HG02571 (cell line): ENCODE data around the gene HSPA1B.
A peak's percentile ranks its signal among the peaks of the same experiment; 100 is the strongest.
"Not testable (repeated sequence)": the region's sequence is repeated elsewhere in the genome, so short reads cannot be mapped to it uniquely, and the experiment has no call there.

Source experiments
- ATAC-seq: cut with Tn5 transposase; IDR thresholded peaks from one replicate; pipeline ENCODE4 v1.9.1; 2021; ENCODE audit warnings: mild to moderate bottlenecking, moderate library complexity; ENCODE audit not compliant: unreplicated experiment

Gene HSPA1B

DNA sequence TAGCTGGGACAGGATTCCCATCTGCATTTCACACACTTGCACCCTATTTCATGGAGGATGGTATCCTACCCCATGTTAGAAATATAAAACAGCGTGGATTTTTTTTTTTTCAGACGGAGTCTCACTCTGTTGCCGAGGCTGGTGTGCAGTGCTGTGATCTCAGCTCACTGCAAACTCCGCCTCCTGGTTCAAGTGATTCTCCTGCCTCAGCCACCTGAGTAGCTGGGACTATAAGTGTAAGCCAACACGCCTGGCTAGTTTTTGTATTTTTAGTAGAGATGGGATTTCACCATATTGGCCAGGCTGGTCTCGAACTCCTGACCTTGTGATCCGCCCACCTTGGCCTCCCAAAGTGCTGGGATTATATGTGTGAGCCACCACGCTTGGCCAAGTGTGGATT, 30.2 kb downstream of the HSPA1B start:
- not testable (repeated sequence) for ATAC-seq

DNA sequence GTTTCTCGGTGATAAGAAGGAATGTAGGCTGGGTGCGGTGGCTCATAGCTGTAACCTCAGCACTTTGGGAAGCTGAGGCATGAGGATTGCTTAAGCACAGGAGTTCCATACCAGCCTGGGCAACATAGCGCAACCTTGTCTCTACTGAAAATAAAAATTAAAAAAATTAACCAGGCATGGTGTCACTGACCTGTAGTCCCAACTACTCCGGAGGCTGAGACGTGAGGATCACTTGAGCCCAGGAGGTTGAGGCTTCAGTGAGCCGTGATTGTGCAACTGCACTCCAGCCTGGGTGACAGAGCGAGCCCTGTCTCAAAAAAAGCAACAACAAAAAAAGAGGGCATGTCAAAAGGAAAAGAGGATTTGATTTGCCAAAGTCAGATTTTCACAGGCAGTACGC, 31.2 kb downstream of the HSPA1B start:
- no peak for ATAC-seq

DNA sequence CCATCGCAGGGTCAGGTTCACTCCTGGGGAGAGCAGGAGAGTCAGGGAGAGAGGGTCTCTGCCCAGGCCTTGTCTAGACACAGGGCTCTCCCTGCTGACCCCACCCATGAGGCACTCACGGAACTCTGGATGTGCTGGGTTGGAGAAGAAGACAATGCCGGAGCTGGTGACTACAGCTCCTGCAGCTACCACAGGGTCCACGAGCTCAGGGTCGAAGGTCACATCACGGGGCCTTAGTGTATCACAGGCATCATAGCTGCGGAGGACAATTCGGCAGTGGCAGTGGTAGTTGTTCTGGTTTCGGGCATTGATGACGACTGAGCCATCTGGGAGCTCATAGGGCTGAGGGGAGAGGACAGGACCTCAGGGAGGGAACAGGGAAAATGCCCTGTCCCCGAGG, 32.4 kb downstream of the HSPA1B start:
- ATAC-seq = no peak

DNA sequence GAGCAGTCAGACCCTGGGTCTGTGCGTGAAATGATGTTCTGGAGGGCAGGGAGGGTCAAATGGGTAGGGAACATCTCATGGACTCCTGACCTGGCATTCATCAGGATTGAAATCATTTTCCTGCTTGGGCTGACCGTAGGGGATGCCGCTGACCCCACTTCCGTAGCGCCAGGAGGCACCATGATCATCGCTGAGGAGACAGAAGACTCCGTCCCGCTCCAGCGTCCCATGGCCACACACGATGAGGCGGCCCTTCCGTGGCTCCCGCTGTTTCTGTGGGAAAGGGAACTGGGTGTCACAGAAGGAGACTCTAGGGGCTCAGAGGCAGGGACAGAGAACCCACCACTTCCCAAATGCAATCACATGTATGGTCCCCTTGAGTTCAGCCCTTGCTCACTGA, 32.8 kb downstream of the HSPA1B start:
- no peak for ATAC-seq

DNA sequence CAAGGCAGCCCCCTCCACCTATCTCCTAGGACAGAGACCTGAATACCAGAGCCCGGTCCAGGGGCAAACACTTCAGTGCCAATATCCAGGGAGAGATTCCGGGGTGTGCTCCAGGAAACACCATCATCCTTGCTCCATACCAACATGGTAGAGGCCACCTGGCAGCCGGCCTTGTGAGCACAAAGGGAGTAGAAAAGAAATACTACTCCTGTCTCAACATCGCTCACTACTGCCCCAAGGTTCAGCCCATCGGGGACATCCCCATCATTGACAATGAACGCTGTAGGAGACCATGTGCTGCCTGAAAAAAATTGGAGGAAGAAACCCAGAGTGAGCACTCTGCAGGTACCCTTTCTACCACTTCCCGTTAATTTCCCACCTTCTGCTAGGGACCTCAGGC, 33.6 kb downstream of the HSPA1B start:
- no peak for ATAC-seq

DNA sequence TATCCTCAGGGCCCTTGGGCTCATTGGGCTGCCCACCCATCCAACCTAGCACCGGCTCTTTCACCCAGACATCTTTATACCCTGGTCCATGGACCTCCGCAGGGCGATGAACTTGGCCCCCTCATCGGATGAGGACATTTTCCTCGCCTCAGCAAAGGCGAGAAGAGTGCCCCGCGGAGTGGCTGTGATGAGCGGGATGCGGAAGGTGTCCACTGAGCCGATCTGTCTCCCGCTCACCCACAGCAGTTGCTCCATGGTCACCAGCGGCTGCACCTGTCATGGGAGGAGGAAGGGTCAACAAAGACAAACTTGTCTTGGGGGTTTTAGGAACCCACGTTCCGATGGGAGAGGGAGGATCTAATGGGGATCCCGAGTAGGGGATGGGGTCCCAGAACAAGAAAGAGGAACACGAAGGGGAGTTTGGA, 34.4 kb downstream of the HSPA1B start:
- ATAC-seq = no peak

DNA sequence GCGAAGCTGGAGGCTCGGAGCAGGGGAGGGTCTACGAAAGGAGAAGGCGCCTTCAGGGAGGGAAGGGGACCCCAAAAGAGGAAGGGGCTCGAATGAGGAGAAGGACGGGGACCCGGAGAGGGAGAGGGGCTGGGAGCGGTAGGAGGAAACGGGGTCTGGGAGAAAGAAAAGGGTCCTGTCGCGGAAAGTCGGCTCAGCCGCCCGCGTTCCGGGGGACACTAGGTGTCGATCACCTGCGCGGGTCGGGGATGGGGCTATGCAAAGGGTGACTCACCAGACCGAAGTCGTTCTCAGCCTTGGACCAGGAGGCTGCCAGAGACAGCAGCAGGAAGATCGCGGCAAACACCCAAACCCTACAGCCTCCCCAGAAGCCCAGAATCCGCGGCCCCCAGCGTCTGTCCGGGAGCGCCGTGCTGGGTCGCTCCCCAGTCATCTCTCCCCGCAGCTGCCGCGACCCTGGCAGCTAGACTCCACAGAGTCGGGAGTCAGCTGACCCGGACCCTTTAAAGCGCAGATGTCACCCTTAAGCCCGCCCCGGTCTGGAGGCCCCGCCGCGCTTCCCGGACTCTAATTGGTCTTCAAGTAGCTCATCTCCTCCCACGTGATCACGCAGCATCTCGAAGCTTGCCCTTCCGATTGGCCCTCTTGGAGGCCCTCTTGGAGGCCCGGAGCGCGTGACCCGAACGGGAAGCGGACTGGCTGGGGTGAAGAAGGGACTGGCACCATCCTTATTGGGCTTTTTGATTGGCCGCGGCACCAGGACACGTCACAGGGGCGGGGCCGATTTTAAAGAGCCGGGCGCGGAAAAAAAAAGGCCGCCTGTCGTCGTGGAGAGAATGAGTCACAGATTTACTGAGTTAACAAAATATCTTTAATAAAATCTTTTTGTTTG, 35.1 kb downstream of the HSPA1B start, which contains the start of gene NEU1:
Gene NEU1, minus strand, starts transcription at position 478 of the 892 bp plus-strand sequence. Its CDS starts 45 bp downstream, at position 433.
- ATAC-seq = peak; percentile 92

DNA sequence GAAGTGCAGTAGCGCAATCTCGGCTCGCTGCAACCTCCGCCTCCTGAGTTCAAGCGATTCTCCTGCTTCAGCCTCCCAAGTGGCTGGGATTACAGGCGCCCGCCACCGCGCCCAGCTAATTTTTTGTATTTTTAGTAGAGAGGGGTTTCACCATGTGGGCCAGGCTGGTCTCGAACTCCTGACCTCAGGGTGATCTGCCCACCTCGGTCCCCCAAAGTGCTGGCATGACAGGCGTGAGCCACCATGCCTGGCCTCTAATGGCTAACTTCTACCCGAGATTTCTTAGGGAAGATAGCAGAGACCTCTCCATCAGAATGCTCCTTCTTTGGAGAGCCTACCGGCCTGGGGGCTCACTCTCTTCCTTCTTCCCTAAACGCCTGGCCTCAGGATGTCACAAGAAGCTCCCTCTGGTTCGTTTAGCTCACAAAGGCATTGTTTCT, 36.6 kb downstream of the HSPA1B start:
- not testable (repeated sequence) for ATAC-seq

DNA sequence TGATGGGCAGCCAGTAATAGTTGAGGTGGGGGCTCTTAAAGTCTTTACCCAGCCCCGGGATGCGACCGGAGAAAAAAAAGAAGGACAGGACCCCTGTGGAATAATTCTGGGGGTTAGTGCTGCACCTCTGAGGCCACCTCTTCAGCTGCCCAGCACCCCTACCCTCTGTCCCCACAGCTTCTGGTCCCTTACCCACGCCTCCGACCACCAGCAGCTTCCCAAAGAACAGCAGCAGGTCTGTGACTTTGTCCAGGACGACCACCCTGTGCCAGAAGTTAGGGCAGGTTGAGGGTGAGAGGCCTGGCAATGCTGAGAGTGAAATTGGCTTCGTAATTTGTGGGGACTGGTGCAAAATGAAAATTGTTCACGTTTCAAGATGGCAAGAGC, 37.3 kb downstream of the HSPA1B start:
- ATAC-seq = no peak

DNA sequence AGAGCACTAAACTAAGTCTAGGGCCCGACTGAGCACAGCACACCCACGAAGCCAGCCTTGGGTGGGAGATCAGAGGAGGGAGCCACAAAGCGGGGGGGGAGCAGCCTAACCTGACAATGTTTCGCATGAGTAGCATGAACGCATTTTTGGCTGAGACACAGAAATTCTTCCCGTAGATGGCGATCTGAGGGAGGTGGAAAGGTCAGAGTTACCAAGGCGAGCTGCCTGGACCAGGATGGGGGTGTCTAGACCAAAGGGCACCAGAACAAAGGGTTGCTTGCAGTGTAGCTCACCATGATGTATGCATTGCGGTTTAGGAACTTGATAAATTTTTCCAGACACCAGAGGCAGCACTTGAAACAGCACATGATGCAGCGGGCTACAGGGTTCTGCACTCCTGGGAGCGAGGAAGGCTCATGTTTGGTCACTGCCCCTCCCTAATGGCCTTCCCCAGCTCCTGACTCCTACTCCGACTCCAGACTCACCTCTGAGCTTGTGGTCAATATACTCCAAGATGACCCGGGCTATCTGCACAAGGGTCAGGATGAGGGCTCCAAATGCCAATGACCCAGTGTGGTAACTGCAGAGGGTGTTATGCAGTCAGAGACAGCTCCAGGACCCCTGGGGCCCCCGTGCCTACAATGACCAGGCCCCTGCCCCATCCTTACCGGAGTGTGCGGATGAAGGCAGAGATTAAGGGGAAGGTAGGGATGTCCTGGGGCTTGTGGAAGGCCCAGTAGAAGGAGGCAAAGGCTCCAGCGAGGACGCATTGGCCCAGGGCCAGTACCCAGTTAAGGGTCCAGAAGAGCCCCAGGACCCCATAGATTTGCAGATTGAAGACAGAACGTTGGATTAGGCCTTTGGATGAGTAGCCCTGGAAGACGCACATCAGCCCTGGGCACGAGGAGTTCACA, 37.9 kb downstream of the HSPA1B start:
- ATAC-seq = no peak

DNA sequence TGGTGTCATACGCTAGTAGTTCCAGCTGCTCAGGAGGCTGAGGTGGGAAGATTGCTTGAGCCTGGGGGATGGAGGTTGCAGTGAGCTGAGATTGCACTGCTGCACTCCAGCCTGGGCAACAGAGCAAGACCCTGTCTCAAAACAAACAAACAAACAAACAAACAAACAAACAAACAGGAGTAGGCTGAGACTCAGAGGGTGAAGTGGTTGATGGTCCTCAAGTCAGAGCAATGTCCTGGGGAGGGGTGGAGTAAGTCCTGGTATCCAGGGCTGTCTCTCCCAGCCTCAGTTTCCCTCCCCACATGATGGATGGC, 41.1 kb downstream of the HSPA1B start:
- not testable (repeated sequence) for ATAC-seq

DNA sequence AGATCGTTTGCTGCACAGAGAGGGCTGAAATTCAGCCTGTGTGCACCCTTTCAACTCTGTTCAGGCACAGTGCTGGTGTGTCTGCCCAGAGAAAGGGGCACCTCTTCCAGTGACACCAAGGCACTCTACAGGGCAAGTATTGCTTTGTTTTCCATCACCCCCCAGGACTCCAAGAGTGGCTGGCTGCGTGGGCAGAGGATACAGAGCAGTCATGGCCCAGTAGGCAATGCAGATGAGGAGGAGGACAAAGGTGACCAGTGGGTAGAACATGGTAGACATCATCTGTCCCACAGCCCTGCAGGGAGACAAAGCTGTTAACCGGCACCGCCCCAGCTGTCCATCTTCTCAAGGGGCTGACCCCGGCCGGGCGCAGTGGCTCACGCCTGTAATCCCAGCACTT, 41.8 kb downstream of the HSPA1B start:
- no peak for ATAC-seq

DNA sequence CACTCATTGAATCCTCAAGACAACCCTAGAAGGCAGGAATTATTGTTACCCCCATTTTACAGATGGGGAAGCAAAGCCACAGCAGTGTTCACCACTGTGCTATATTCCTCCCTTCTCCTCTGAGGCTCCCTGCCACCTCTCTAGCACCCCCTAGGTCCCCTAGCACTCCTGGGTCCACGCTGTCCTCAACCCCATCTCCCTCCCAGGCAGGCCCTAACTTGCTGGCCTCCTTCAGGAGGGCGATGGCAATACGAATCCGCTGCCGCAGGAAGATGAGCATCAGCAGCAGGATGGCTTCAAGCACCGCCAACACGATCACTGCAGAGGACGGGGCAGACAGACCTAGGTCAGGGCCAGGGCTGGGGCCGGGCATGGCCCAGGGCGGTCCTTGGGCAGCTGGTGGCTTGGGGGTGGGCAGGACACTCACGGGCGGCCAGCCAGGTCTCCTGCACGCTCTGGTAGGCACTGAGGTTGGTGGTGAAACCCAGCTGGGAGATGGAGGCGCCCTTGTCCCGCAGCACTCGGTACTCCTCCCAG, 42.9 kb downstream of the HSPA1B start:
- ATAC-seq = no peak

DNA sequence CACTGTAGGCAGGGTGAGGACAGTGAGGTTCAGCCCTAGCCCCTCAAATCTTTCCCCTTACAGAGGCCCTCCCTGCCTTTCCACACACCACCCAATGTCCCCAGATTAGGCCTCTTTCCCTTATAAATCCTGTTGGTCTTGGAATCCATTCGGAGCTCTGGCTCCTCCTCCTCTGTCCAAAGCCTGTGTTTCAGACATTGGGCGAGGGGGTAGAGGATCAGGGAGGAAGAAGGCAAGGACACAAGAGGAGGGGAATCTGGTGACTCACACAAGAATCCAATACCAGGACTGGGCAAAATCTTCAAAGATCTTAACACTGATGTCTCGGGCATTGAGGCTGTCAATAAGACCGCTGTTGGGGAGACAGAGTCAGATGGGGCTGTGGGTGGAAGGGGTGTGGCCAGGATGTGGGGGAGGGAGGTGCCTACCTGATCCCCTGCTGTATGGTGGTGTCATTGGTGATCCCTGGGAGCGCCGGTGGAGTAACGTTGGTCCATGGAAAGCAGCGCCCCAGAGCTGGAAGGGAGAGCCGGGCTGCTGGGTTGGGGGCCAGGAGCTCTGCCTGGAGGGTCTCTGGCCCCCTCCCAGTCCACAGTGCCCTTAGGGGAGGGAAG, 43.6 kb downstream of the HSPA1B start:
- no peak for ATAC-seq

DNA sequence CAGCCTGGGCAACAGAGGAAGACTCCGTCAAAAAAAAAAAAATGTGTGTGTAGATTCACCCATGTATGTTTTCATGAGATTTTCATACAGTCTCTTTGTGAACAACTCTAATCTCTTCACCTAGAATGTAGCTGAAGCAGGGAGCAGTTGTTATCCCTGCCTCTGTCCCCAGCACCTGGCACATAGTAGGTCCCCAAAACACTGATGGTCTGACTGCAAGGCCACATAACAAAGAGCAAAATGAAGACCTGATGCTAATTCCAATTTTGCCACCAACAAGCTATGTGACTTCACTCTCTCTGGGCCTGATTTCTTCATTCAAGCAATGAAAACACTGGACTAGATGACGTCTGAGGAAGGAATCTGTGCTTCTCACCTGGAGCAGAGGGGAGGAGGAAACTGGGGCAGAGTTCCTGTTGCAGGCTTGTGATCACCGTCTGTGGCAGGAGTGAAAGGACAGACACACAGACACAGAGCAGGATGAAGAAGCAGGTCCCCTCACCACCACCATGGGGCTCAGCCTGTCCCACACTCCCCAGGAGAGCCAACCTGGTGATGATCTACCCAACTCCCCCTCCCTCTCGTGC, 46.6 kb downstream of the HSPA1B start:
- ATAC-seq = no peak

DNA sequence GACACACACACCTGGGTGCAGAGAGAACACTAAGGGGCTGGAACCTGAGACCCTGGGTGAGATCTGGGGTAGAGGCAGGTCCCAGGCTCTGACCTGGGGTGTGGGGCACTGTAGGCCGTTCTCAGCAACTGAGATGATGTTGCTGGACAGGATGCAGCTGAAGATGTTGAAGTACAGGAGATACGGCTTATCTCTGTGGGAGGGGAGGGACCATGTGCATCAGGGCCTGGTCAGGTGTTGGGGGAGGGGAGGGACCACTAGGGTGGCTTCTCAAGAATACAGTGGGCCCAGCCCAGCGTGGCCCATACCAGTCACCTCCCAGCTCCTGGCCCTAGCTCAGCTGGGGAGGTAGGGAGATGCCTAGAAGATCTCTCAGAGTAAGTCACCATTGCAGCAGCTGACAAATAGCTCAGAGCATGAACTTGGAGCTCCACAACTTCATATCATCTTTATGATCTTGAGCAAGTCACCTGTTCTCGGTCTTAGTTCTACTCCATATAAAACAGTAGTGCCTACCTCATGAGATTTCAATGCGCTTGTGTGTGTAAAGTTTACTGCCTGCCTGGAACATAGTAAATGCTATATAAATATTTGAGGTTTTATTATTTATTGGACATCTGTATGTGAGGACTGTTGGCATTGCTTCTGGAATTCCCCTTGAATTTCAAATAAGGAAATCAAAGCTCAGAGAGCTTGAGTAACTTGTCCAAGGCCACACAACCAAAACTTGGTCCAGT, 47.5 kb downstream of the HSPA1B start:
- ATAC-seq = no peak

DNA sequence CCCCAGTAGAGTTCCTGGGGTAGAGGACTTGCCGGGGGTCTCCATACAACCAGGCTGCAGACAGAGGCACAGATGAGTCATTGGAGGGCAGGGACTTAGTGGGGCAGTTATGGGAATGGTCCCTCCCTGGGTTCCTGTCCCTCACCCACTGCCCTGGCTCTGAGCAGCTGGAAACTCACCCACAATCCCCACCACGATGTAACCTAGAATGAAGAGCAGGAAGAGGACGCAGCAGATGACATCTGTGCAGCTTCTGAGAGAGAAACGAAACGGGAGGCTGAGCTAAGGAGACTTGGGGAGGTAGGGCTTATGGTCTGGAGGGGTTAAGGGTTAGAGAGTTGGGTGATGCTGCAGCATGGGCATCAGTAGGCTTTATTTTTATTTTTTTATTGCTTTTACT, 48.3 kb downstream of the HSPA1B start:
- ATAC-seq = no peak

DNA sequence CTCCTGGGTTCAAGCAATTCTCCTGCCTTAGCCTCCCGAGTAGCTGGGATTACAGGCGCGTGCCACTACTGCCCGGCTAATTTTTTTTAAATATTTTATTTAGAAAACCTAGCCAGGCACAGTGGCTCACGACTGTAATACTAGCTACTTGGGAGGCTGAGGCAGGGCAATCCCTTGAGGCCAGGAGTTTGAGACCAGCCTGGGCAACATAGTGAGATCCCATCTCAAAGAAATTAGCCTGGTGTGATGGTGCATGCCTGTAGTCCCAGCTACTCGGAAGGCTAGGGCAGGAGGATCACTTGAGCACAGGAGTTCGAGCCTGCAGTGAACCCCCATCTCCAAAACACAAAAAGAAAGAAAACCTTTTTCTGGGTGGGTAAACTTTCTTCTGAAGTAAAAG, 48.8 kb downstream of the HSPA1B start:
- no peak for ATAC-seq

DNA sequence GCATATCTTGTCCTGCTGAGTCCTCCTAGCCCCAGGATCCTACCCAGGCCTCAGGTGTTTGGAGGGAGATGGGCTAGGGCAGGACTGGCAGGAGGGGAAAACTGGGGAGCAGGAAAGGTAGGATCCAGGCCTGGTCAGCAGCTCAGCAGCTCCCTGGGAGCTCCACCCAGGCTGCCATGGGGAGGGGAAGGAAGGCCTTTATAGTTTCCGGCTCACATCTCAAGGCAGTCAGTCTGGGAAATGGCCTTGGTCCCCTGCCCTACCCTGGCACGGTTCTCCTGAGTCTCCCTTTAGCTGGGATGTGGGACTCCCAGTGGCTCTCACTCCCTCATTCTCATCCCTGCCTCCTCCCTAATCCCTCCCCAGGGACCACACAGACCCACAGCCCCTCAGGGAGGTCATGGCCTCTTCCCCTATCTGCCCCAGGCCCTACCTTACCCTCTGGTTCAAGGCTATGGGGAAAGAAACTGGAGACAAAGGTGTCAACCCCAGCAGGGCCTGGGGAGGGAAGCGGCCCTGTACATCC, 49.6 kb downstream of the HSPA1B start:
- no peak for ATAC-seq

DNA sequence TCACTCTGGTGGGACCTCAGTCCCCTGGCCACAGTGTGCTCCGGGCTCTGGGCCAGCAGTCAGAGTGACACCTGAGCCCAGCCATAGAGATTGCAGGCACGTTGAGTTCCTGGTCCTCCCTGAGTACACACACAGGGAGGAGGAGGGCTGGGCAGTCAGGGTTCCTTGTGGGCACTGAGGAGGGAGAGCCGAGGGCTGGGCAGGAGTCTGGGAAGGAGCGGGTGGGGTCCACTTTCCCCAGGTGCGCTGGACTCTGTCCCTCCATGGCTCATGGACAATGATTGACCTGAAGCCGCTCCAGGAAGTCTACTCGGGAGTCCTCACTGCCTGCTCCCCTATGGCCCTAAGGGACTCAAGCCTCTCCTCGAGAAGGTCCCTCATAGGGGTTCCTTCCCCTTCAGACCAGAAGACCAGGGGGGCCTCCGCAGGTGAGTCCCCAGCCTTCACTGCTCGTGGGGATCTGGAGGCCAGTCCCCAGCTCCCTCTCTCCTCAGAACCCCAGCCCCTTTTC, 50.2 kb downstream of the HSPA1B start:
- ATAC-seq = no peak
